ENCODE results near the gene GREB1. TPM values are rescaled to one million over a fixed set of nuclear protein-coding genes. Genes with fewer than 3 reads are reported as not detected.

GREB1 gene
- total RNA-seq, 4 donors from 2014 or later = 8.1 to 74.3 (median 26.7) TPM

- Histone ChIP-seq H3K4me3 (no peak overlapping the region), H3K9me3 (no peaks in the 10 kb centered on the region), H3K27me3 (no peaks in the 10 kb centered on the region), H3K36me3 (peaks cover 0 to 91% (median 0%) of the 10 kb centered on the region in 3 donors), H3K27ac (no peak overlapping the region), H3K4me1 (no peaks in the 10 kb centered on the region)
- TF ChIP-seq POLR2A (IDR thresholded peaks at IDR 0.05) (no peak), EP300 (IDR thresholded peaks at IDR 0.05) (no peak)
- DNase-seq (ENCODE audit: low spot score in 2 of 2) = no peak
- 81 to 90% methylated on average over 7 of the region's 7 CpGs for WGBS, 2 donors
These were observed 97.6 kb downstream of the GREB1 start for GRCh38 chr2:11631462-11631861.

- TF ChIP-seq EP300 (IDR thresholded peaks at IDR 0.05) = no peak
- TF ChIP-seq CTCF (IDR thresholded peaks at IDR 0.05) = no peak
- no peak for TF ChIP-seq POLR2A (IDR thresholded peaks at IDR 0.05)
- 89 to 91% methylated on average over 19 to 22 of the region's 28 CpGs for WGBS, 2 donors
These were observed 100.2 kb downstream of the GREB1 start for GRCh38 chr2:11633923-11634478.

GRCh38 chr2:11634584-11634983 lies 100.7 kb downstream of the GREB1 start:
- 89 to 90% methylated on average over 15 of the region's 15 CpGs for WGBS, 2 donors
- no peaks in the 10 kb centered on the region for H3K27me3 ChIP-seq
- no peaks in the 10 kb centered on the region for H3K4me1 ChIP-seq
- H3K27ac ChIP-seq = no peak overlapping the region
- H3K4me3 ChIP-seq = no peak overlapping the region
- DNase-seq (ENCODE audit: low spot score in 2 of 2) = no peak
- no peaks in the 10 kb centered on the region for H3K9me3 ChIP-seq
- TF ChIP-seq CTCF (IDR thresholded peaks at IDR 0.05) (no peak), EP300 (IDR thresholded peaks at IDR 0.05) (no peak), POLR2A (IDR thresholded peaks at IDR 0.05) (no peak)
- H3K36me3 ChIP-seq = peaks cover 0 to 84% (median 0%) of the 10 kb centered on the region in 3 donors

More at GRCh38 chr2:11633923-11634478, 100.2 kb downstream of the GREB1 start:
- H3K27me3 ChIP-seq = no peaks in the 10 kb centered on the region
- no peaks in the 10 kb centered on the region for H3K4me1 ChIP-seq
- H3K4me3 ChIP-seq = no peak overlapping the region
- no peak overlapping the region for H3K27ac ChIP-seq
- no peaks in the 10 kb centered on the region for H3K9me3 ChIP-seq
- peaks cover 0 to 84% (median 0%) of the 10 kb centered on the region in 3 donors for H3K36me3 ChIP-seq
- no peak for DNase-seq (ENCODE audit: low spot score in 2 of 2)

GRCh38 chr2:11635141-11635540 lies 101.3 kb downstream of the GREB1 start:
- H3K4me1 ChIP-seq = no peaks in the 10 kb centered on the region
- no peak overlapping the region for H3K27ac ChIP-seq
- no peak overlapping the region for H3K4me3 ChIP-seq
- no peaks in the 10 kb centered on the region for H3K9me3 ChIP-seq
- DNase-seq (ENCODE audit: low spot score in 2 of 2) = no peak
- WGBS, 2 donors = 92 to 94% methylated on average over 10 to 13 of the region's 15 CpGs
- TF ChIP-seq EP300 (IDR thresholded peaks at IDR 0.05) (no peak), CTCF (IDR thresholded peaks at IDR 0.05) (no peak), POLR2A (IDR thresholded peaks at IDR 0.05) (no peak)
- H3K27me3 ChIP-seq = no peaks in the 10 kb centered on the region
- peaks cover 0 to 84% (median 0%) of the 10 kb centered on the region in 3 donors for H3K36me3 ChIP-seq

GRCh38 chr2:11636593-11637295 lies 102.9 kb downstream of the GREB1 start:
- DNase-seq (ENCODE audit: low spot score in 2 of 2) = no peak
- no peaks in the 10 kb centered on the region for H3K4me1 ChIP-seq
- TF ChIP-seq CTCF (IDR thresholded peaks at IDR 0.05) (no peak), POLR2A (IDR thresholded peaks at IDR 0.05) (no peak), EP300 (IDR thresholded peaks at IDR 0.05) (no peak)
- H3K27ac ChIP-seq = no peak overlapping the region
- WGBS, 2 donors = 70 to 80% methylated on average over 11 of the region's 11 CpGs
- no peaks in the 10 kb centered on the region for H3K27me3 ChIP-seq
- peaks cover 0 to 78% (median 0%) of the 10 kb centered on the region in 3 donors for H3K36me3 ChIP-seq
- no peaks in the 10 kb centered on the region for H3K9me3 ChIP-seq
- H3K4me3 ChIP-seq = no peak overlapping the region

Measured in tibial nerve (tissue), 4 donors.